Cardiac septum (tissue), 1 donor: ENCODE results near the gene CEP112. TPM values are rescaled to one million over a fixed set of nuclear protein-coding genes. Genes with fewer than 3 reads are reported as not detected.

Source experiments
- DNase-seq: peaks from one replicate; pipeline ENCODE4 v3.0.0-alpha.2; 2020; ENCODE audit warnings: low spot score
- intact Hi-C: fragments of 100-400 bp; cut with DNase I; formaldehyde crosslinking; loops from one replicate; pipeline ENCODE4 v1.14.0; 2022
- total RNA-seq: library from RNA; stranded (reverse); fragmentation: NEBNext Ultra II Directional; extraction: Animal tissue kit (Norgen Biotek cat#: 25700); gene quantifications from one replicate; pipeline ENCODE4 v1.2.1, GENCODE V29; 2021
- donor health status: DM: no; HTN: no; CAD: no.

CEP112 gene
- total RNA-seq, 1 donor from 2014 or later: 19.6 TPM

DNA sequence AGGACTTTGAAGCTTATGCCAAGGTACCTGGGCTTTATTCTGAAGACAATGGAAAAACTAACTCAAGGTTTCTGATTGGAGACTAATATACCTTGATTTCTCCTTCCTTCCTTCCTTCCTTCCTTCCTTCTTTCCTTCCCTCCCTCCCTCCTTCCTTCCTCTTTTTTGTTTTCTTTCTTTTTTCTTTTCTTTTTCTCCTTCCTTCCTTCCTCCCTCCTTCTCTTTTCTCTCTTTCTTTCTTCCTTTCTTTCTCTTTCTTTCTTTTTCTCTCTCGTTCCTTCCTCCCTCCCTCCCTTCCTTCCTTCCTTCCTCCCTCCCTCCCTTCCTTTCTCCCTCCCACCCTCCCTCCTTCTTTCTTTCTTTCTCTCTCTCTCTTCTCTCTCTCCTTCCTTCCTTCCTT is 531.9 kb downstream of the CEP112 start:
- intact Hi-C loops: no loop called here

DNA sequence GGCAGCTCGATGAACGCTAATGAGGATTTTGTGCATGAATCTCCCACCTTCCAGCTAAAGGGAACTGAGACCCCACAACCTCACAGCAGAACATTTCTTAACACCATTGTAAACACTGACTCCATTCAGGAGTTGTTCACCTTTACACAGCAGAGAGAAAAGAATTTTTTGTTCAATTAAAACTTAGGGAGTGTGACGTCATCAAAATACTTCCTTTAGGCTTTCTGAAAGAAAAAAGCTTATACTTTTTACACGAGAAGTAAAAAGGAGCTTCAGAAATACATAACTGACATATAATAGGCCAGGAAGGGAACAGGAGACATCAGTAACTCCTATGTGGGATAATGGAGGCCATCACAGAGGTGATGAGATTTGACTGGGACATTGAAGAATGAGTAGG is 532.4 kb downstream of the CEP112 start:
- intact Hi-C loops: no loop called here
- DNase-seq: no peak

More for the DNA sequence above, 531.9 kb downstream of the CEP112 start:
- no peak for DNase-seq

DNA sequence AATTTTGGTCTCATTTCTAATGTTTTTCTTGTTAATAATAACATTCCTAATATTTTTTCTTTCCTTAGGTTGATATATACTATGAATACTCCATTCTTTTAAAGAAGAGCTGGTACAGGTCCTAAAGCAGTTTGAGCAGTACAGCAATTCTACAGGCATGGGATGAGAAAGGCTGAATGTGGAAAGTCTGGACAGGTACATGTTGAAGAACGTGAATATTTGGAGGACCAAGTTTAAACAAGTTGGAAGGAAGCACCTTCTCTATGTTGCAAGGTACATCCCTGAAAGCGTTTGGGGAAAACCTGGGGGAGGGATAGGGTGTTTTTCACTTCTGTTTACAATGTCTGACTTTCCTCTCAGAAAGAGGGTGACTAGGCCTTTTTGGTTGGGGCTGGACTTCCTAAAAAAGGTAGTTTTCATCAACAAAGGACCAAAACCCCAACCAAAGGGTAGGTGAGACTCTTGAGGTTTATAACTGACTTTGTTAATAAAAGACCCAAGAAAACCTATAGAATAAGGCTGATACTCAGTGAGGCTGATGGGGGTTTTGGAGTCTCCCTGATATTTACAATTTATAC is 534.6 kb downstream of the CEP112 start:
- intact Hi-C loops: no loop called here
- DNase-seq: no peak

DNA sequence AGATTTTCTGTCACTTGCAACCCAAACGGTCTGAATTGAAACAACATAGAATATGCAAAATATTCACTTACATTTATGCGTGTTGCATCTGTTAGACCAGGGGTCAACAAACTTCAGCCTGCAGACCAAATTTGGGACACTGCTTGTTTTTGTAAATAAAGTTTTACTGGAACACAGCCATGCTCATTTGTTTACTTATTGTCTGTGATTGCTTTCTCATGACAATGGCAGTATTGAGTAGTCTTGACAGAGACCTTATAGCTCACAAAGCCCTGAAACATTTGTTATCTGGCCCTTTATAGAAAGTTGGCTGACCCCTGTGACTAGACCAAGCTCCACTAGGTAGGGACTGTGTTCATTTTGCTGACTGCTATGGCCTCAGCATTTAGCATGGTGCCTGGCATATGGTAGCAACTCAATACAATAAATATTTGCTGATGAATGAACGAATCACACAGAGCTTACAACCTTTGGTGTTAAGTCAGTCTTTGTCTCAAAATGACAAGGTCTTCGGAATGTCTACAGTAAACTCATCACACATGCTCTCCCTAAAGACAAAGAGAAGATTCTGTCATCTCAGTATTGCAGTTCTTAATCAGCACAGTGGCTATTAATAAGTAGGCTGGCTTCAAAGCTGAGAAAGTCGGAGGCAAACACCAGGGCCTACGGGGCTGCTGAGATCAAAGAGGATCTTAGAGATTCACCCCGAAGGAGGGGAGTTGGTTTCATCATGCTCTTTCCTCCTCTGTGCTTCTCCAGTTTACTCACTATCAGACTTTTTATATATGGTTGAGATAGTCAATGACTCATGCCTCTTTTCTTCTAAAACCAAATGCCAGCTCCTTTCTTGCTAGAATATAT is 535.3 kb downstream of the CEP112 start:
- intact Hi-C loops: no loop called here
- no peak for DNase-seq

DNA sequence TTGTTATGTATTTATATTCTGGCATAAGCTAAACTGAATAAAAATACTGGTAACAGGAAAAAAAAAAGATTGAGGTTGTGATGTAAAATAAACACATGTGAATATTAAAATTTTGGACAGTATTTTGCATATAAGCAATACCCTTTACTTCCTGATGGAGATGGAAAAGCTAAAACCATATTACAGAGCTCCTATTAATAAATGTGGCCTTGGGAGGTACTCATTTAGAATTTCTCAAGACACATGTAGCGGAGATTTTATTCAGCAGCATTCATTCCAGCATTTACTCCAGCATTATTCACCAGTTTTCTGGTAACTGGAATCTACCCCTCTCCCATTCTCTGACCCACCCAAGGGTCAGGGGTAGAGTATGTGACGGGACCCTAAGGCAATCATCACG is 536.2 kb downstream of the CEP112 start:
- intact Hi-C loops: no loop called here
- no peak for DNase-seq

DNA sequence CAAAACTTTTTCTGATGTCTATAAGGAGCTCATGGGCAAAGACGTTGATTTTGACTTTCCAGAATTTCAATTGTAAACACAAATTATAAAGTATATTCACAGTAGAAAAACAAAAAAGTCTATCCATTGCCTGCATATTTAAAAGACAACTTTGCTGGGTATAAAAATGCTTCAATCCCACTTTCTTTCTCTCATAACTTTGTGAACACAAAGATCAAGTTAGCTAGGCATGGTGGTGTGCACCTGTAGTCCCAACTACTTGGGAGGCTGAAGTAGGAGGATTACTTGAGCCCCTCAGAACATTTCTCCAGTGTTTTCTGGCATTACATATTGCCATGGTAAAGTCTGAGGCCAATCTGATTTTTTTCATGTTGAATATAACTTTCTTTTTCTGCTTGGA is 547.4 kb downstream of the CEP112 start:
- intact Hi-C loops: no loop called here

DNA sequence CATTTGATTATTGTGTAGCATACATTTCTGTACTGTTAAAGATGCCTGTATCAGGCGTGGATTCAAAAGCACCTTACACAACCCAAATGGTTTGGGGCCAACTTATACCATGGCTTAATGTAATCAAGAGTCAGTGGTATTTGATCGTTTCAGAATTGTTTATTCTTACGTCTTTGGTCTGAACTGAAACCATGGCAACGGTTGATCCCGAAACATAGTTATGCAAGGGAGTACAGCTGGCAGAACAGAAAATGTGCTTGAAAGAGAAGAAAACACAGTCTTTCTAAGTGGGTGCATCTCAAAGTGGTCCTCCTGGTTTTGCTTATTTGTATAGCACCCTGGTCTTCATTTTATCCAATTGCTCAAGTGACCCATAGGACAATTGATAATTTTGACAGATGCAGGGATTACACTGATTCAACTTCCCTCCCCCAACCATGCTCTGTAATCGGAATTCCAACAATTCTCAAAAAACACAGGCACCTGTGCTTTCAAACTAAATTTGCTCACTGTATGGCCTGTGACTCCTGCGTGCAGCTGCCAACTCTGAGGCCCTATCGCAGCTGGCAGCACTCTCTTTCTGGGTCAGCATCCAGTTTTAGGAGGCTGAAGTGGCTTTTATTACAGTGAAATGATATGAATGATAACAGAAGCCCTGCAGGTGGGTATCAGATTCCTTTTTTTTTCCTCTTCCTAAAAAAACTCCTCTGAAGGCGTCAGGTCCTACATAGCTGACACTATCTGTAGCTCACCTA is 553.5 kb downstream of the CEP112 start:
- DNase-seq: no peak
- intact Hi-C loops: no loop called here

More for the DNA sequence above, 547.4 kb downstream of the CEP112 start:
- no peak for DNase-seq

DNA sequence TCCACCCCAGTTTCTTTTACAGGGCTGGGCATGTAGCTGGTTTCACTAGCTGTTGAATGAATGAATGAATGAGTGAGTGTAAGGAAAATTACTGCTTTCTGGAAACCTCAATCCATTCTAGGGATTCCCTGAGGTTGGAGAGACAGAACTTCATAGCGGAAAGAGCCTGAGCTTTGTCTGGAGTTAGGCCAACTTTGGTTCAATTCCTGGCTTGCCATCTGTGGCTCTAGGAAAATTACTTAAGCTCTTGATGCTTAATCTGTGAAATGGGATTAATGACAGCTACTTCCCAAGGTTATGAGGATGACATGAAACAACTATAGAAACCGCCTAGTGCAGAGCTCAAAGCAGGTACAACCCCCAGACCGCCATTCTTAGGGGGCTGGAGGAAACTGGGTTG is 554.1 kb downstream of the CEP112 start:
- no peak for DNase-seq

DNA sequence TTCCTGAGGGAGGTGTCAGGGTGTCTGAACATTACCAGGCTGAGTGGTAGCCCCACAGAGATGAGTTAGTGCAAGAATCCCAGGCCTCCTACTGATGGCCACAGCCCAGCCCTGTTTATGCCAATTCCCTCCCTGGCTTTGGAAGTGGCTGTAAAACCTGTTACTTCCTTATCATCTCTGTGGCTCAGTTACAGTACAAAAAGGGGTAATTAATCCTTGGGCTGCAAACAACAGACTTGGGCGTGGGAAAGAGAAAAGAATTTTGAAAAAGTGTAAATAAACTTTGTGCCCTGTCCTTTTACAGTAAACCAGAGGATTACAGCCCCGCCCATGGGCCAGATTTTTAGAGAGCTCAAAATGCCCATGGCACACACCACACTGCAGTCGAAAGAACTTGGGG is 557.4 kb downstream of the CEP112 start:
- no peak for DNase-seq
- intact Hi-C loops: no loop called here

More for the DNA sequence above, 554.1 kb downstream of the CEP112 start:
- intact Hi-C loops: no loop called here

DNA sequence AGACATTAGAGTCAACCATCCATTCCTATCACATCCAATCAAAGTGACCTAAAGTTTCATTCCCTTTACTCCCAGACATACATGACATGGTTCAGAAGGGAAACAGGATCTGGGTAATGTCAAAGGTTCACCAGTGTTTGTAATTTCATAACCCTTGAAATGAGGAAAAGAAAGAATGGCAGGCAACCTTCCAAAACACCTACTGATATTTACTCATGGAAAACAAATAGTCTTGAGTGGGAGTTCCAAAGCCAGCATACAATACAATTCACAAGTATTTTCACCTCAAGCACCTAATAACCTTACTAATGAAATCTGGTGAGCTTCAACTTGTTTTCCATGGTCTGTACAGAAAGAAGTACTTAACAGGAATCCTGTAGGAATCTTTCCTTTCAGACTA is 557.9 kb downstream of the CEP112 start:
- intact Hi-C loops: no loop called here
- no peak for DNase-seq

DNA sequence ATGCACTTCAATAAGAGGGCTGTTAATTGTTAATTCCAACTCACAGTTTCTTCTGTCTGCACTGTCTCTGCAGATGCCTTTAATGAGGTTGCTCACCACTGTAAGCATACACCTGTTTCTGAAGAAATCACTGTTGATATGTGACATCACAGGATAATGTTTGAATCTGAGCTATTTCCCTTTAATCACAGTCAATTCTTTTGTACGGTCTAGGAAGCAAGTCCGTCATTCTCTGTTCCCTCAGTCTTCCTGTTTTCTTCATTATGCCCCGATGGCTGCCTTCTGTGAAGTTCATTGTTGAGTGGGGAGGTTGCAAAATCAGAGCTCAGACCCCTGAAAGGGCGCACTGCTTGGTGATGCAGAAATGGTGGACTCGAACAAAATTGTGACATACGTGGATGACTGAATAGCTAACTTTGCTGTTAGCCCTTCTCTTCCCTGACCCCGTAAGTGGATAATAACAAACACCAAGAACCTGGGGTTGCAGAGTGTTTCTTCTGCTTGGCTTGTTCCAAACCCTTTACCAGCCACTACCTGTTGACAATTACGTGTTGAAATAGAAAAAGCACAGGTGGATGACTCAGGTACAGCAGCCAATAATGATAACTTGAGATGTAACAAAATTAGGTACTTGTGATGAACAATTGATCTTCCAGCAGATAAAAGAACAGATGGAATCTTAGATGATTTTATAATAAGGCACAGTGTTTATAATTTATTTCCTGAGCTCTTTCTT is 558.6 kb downstream of the CEP112 start:
- intact Hi-C loops: no loop called here
- DNase-seq: no peak

DNA sequence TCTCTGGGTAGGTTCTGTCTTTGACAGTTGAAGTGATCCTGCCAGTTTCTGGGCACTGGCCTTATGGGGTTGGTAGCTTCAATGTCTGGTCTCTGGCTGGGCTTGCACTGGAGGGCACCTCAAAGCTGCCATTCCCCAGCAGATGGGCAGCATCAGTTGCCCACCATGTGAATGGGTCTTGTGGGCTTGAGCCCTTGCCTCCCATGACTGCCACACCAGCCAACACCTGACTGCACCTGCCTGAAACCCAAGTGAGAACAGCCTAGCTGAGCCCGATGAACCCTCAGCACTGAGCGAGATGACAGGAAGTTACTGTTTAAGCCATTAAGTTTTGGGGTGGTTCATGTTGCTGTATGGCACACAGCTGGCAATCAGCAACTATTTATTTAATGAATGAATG is 561.4 kb downstream of the CEP112 start:
- intact Hi-C loops: no loop called here

DNA sequence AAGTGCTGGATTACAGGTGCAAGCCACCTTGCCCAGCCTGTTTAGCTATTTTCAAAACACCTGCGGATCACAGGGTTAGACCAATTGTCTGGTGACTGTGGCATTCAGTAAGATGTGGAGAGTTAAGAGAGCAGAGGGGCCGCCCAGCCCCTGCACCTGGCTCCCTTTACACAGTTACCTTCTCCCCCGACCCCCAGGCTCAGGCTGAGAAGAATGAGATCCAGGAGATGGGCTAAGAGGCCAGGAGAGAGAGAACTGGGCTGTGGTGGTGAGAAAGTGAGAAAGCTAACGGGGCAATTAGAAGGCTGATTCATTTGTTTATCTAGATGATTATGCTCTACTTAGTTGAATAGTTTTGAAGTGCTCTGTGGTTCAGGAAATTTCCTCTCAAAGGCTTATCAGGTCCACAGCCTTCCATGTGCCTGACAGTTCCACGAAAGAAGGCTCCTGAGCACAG is 562.7 kb downstream of the CEP112 start:
- no peak for DNase-seq
- intact Hi-C loops: no loop called here

More for the DNA sequence above, 561.4 kb downstream of the CEP112 start:
- no peak for DNase-seq

DNA sequence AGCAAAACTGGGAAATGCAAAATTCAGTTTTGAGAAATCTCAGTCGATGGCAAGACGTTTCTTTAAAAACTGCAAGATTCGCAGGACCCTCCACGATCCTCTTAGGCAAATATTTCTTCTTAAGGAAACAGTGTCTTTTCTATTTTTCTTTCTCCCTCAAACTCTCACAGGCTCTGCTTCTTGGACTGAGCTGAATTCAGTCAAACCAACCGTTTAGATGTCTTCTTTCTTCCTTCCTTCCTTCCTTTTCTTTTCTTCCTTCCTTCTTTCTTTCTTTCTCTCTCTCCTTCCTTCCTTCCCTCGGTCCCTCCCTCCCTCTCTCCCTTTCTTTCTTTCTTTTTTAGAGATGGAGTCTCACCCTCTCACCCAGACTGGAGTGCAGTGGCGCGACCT is 563.3 kb downstream of the CEP112 start:
- intact Hi-C loops: no loop called here
- no peak for DNase-seq

DNA sequence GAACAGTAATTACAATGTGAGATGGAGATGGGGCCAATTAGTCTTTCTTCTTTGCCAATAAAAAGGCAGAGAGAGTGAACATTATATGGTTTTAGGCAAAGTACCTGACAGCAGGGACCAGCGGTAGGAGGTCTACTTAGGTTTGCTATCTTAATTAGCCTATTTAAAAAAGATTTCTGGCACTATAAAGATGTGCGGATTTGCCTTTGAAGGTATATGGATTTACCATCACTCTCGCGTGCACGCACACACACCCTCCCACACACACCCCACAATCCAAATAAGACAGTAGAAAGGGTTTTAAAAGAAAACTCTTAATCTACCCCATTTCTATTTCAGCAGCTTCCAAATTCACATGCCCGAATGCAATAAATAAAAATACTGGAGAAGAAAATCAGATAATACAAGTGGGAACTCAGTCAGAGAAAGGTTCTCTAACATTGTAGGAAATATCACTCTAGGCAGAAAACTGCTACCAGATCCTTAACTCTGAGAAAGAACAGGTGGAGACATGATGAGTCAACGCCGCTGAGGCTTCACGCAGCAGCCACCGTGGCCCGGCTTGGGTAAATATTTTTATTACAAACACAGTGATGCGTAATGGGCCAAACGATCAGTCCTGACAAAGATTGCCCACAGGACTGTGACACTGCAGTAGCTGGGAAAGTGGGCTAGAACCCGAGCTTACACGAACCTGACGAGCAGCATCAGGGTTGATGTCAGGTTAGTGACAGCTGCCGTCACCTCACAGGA is 563.9 kb downstream of the CEP112 start:
- no peak for DNase-seq
- intact Hi-C loops: no loop called here

DNA sequence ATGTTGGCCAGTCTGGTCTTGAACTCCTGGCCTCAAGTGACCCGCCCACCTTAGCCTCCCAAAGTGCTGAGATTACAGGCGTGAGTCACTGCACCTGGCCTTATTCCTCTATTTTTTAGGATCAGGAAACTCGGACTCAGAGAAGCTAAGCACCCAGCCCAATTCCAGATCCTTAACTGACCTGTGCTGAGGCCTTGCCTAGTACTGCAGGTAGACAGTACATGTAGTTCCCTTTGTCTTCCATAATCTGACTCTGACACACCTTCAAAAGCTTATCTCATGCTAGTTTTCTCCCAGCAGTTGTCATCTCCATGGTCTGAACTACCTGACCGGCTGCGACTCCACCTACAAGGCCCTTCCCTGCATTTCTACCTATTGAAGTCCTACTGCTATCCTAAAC is 564.8 kb downstream of the CEP112 start:
- intact Hi-C loops: no loop called here
- DNase-seq: no peak

DNA sequence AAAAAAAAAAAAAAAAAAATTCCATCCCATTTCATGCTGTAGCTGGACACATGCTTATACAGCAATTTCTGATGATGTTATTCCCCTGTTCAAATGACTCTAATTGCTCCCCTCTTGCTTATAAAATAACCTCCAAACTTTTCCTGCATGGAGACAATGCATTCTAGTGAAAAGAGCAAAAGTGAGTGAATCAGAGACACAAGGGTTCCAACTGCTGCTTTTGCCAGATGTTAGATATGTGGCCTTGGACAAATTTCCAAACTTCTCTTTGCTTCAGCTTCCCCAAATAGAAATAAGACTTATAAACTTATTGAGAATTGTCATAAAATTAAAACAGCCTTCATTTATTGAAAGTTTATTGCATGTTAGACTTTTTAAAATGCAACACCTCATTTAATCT is 565.5 kb downstream of the CEP112 start:
- no peak for DNase-seq
- intact Hi-C loops: no loop called here

DNA sequence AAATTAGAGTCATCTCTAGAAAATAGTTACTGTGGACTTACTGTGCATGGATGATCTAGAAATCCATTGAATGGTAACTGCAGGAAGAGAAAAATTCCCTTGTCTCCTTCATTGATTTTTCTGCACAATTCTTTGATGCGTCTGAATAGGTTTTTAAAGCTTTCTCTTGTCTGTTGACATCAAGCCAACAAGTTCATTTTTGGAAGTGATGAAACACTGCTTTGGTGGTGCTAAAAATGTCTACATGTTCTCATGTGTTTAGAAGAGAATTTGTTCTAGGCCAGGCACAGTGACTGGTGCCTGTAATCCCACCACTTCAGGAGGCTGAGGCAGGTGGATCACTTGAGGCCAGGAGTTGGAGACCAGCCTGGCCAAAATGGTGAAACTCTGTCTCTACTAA is 573.4 kb downstream of the CEP112 start:
- intact Hi-C loops: no loop called here
- no peak for DNase-seq

DNA sequence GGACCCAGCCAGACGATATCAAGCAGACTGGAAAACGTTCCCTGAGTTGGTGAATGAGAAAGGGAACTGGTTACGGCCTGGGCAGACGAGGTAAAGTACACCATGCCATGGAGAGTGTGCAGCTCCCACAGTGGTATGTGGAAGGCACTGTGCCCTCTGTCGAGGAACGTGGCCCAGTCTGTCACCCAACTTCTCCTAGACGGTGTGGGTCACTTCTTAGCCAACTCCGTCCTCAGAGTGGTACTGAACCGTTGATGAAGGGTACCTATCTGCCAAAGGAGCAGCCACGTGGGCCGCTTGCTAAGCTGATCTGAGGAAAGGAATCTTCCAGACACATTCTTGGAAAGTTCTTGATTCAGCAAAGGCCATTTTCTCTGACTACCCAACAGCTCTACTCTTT is 574.4 kb downstream of the CEP112 start:
- intact Hi-C loops: no loop called here
- no peak for DNase-seq
